ENCODE measurements around the gene APOM.

DNA sequence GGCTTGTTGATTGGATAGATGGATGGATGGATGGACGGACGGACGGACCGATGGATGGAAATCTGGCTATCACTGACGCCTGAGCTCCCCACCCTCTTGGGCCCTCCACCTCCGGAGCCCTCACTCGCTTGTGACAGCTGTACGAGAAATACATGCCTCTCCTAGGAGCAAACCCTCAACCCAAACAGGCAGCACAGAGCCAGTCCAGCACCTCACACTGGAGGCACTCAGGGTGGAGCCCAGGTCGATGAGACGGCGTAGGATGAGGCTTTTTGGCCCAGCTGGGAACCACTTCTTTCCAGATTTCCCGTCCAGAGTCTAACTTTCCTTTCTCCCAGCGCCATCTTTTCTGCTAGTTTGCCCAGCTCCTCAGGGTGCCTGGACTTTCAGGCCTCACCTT, 27.9 kb downstream of the APOM start:
- TF ChIP-seq, protein P1, sequence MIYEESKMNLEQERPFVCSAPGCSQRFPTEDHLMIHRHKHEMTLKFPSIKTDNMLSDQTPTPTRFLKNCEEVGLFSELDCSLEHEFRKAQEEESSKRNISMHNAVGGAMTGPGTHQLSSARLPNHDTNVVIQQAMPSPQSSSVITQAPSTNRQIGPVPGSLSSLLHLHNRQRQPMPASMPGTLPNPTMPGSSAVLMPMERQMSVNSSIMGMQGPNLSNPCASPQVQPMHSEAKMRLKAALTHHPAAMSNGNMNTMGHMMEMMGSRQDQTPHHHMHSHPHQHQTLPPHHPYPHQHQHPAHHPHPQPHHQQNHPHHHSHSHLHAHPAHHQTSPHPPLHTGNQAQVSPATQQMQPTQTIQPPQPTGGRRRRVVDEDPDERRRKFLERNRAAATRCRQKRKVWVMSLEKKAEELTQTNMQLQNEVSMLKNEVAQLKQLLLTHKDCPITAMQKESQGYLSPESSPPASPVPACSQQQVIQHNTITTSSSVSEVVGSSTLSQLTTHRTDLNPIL (CRISPR knock-in tag; IDR thresholded peaks at IDR 0.05; ENCODE audit: low read depth), result no peak
- TF ChIP-seq ZFP30 (CRISPR knock-in tag; IDR thresholded peaks at IDR 0.05) (no peak), OSR1 (CRISPR knock-in tag; IDR thresholded peaks at IDR 0.05) (no peak), ZFP3 (CRISPR knock-in tag; IDR thresholded peaks at IDR 0.05) (no peak)
- TF ChIP-seq, protein P2, sequence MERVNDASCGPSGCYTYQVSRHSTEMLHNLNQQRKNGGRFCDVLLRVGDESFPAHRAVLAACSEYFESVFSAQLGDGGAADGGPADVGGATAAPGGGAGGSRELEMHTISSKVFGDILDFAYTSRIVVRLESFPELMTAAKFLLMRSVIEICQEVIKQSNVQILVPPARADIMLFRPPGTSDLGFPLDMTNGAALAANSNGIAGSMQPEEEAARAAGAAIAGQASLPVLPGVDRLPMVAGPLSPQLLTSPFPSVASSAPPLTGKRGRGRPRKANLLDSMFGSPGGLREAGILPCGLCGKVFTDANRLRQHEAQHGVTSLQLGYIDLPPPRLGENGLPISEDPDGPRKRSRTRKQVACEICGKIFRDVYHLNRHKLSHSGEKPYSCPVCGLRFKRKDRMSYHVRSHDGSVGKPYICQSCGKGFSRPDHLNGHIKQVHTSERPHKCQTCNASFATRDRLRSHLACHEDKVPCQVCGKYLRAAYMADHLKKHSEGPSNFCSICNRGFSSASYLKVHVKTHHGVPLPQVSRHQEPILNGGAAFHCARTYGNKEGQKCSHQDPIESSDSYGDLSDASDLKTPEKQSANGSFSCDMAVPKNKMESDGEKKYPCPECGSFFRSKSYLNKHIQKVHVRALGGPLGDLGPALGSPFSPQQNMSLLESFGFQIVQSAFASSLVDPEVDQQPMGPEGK (CRISPR knock-in tag; IDR thresholded peaks at IDR 0.05; ENCODE audit: borderline replicate concordance), result no peak

Measured in SK-N-SH treated with all-trans-retinoic acid at 6 μM for 48 hours (cell line).